ENCODE results near the gene BARHL2.

Gene BARHL2

GRCh38 chr1:90710579-90711536 lies 6.2 kb downstream of the BARHL2 start:
- DNase-seq (ENCODE audit: low read depth): no peak
- H3K4me3 ChIP-seq (ENCODE audit: control insufficient read depth, low read depth, low read length): no peak overlapping the region
- TF ChIP-seq CTCF (IDR thresholded peaks at IDR 0.05; ENCODE audit: control insufficient read depth, insufficient read depth, low read depth, low read length, missing control alignments): no peak

GRCh38 chr1:90709535-90709934 lies 7.6 kb downstream of the BARHL2 start:
- no peak for TF ChIP-seq CTCF (IDR thresholded peaks at IDR 0.05; ENCODE audit: control insufficient read depth, insufficient read depth, low read depth, low read length, missing control alignments)
- no peak for DNase-seq (ENCODE audit: low read depth)
- H3K4me3 ChIP-seq (ENCODE audit: control insufficient read depth, low read depth, low read length): no peak overlapping the region

- TF ChIP-seq CTCF (IDR thresholded peaks at IDR 0.05; ENCODE audit: control insufficient read depth, insufficient read depth, low read depth, low read length, missing control alignments): no peak
- no peak overlapping the region for H3K4me3 ChIP-seq (ENCODE audit: control insufficient read depth, low read depth, low read length)
- no peak for DNase-seq (ENCODE audit: low read depth)
Measured at GRCh38 chr1:90708826-90709225, 8.3 kb downstream of the BARHL2 start.

GRCh38 chr1:90708236-90708786 lies 8.8 kb downstream of the BARHL2 start:
- DNase-seq (ENCODE audit: low read depth): no peak
- H3K4me3 ChIP-seq (ENCODE audit: control insufficient read depth, low read depth, low read length): no peak overlapping the region
- TF ChIP-seq CTCF (IDR thresholded peaks at IDR 0.05; ENCODE audit: control insufficient read depth, insufficient read depth, low read depth, low read length, missing control alignments): no peak

- H3K4me3 ChIP-seq (ENCODE audit: control insufficient read depth, low read depth, low read length): no peak overlapping the region
- DNase-seq (ENCODE audit: low read depth): no peak
- TF ChIP-seq CTCF (IDR thresholded peaks at IDR 0.05; ENCODE audit: control insufficient read depth, insufficient read depth, low read depth, low read length, missing control alignments): no peak
Measured at GRCh38 chr1:90707363-90707710, 9.8 kb downstream of the BARHL2 start.

- DNase-seq (ENCODE audit: low read depth): no peak
- no peak overlapping the region for H3K4me3 ChIP-seq (ENCODE audit: control insufficient read depth, low read depth, low read length)
- TF ChIP-seq CTCF (IDR thresholded peaks at IDR 0.05; ENCODE audit: control insufficient read depth, insufficient read depth, low read depth, low read length, missing control alignments): no peak
Measured at GRCh38 chr1:90706437-90707362, 10.4 kb downstream of the BARHL2 start.

Data from AG09309 (cell line).